Activated CD8-positive, alpha-beta T cell treated with anti-CD3 and anti-CD28 coated beads for 36 hours (primary cell): Measurements from ENCODE around the gene OR10V1. TPM values are rescaled to one million over a fixed set of nuclear protein-coding genes. Genes with fewer than 3 reads are reported as not detected.
A peak's percentile ranks its signal among the peaks of the same experiment; 100 is the strongest.

ENCODE experiments used
- ATAC-seq: fragments of 200-7000 bp; cut with Tn5 transposase; one replicate; pipeline ENCODE4 v1.10.0; 2021; ENCODE audit warnings: mild to moderate bottlenecking, moderate library complexity
- CTCF ChIA-PET: fragments of 350-600 bp; sonication (Branson Sonifier 250); formaldehyde crosslinking; loops from one replicate; lab custom pipeline; 2021; ENCODE audit warnings: antibody characterized with exemption; lab: Charles Lee
- POLR2A ChIA-PET: fragments of 350-600 bp; sonication (Branson Sonifier 250); formaldehyde crosslinking; loops from one replicate; lab custom pipeline; 2021; ENCODE audit warnings: antibody characterized with exemption; lab: Charles Lee
- DNase-seq: peaks from one replicate; pipeline ENCODE4 v3.0.0-alpha.2; 2020
- H3K27ac Mint-ChIP-seq: one replicate; pipeline ENCODE4 v1.8.0; 2021; ENCODE audit warnings: mild to moderate bottlenecking, mixed read lengths
- H3K27me3 Mint-ChIP-seq: one replicate; pipeline ENCODE4 v1.8.0; 2021; ENCODE audit warnings: mixed read lengths
- H3K36me3 Mint-ChIP-seq: one replicate; pipeline ENCODE4 v1.8.0; 2021; ENCODE audit warnings: low read depth, mixed read lengths
- H3K4me1 Mint-ChIP-seq: one replicate; pipeline ENCODE4 v1.8.0; 2021; ENCODE audit warnings: low read depth, mixed read lengths
- H3K4me3 Mint-ChIP-seq: one replicate; pipeline ENCODE4 v1.8.0; 2021; ENCODE audit warnings: mild to moderate bottlenecking, moderate library complexity, mixed read lengths
- H3K9me3 Mint-ChIP-seq: one replicate; pipeline ENCODE4 v1.8.0; 2021; ENCODE audit warnings: mixed read lengths
- CTCF ChIP-seq: fragments of 200-600 bp; IDR thresholded peaks from one replicate; pipeline ENCODE4 v1.8.0; 2022; ENCODE audit warnings: antibody characterized with exemption, mild to moderate bottlenecking
- intact Hi-C: fragments of 100-400 bp; cut with micrococcal nuclease; formaldehyde crosslinking; loops from one replicate; pipeline ENCODE4 v1.10.0; 2022
- total RNA-seq, 2 experiments: library from RNA; stranded (reverse); gene quantifications; one replicate each; pipeline ENCODE4 v1.2.3, GENCODE V29; 2021

The OR10V1 gene
- total RNA-seq, 2 experiments from 2014 or later = not detected

GRCh38 chr11:59729834-59730233, 16.2 kb upstream of the OR10V1 start:
- Mint-ChIP-seq H3K9me3 (no peaks in the 10 kb centered on the region), H3K27me3 (no peaks in the 10 kb centered on the region), H3K4me1 (peaks cover 6% of the 10 kb centered on the region), H3K36me3 (no peaks in the 10 kb centered on the region), H3K27ac (no peak overlapping the region), H3K4me3 (no peak overlapping the region)
- ATAC-seq (no peak), DNase-seq (no peak)
- CTCF ChIA-PET = interaction anchor here (0.7 to 1.0 kb wide), 2 partner anchors 22 to 26 kb away, joined by 3 read pairs; no protein-coding TSS in a partner anchor
- TF ChIP-seq CTCF = no peak
- intact Hi-C loops = no loop called here
- POLR2A ChIA-PET = no interaction called here

GRCh38 chr11:59728913-59729312, 15.3 kb upstream of the OR10V1 start:
- no peaks in the 10 kb centered on the region for H3K9me3 Mint-ChIP-seq
- no peak for TF ChIP-seq CTCF
- intact Hi-C loops = no loop called here
- H3K27me3 Mint-ChIP-seq = peaks cover under 1% of the 10 kb centered on the region
- ATAC-seq = peak; percentile 93
- H3K4me1 Mint-ChIP-seq = peaks cover 6% of the 10 kb centered on the region
- peak overlapping the region; percentile 22 for H3K27ac Mint-ChIP-seq
- DNase-seq = peak; percentile 51
- H3K36me3 Mint-ChIP-seq = no peaks in the 10 kb centered on the region
- no peak overlapping the region for H3K4me3 Mint-ChIP-seq
- ChIA-PET POLR2A (no interaction called here), CTCF (interaction anchor here (1.0 kb wide), 1 partner anchor 27 kb away, joined by 3 read pairs; no protein-coding TSS in a partner anchor)

- intact Hi-C loops = no loop called here
- no peak overlapping the region for H3K27ac Mint-ChIP-seq
- no peaks in the 10 kb centered on the region for H3K9me3 Mint-ChIP-seq
- H3K36me3 Mint-ChIP-seq = no peaks in the 10 kb centered on the region
- H3K27me3 Mint-ChIP-seq = peaks cover 4% of the 10 kb centered on the region
- H3K4me3 Mint-ChIP-seq = no peak overlapping the region
- ATAC-seq (no peak), DNase-seq (no peak)
- POLR2A ChIA-PET = no interaction called here
- CTCF ChIA-PET = no interaction called here
- no peak for TF ChIP-seq CTCF
- H3K4me1 Mint-ChIP-seq = peaks cover 6% of the 10 kb centered on the region
Observed at GRCh38 chr11:59728154-59728553, 14.5 kb upstream of the OR10V1 start.

GRCh38 chr11:59727426-59727825, 13.8 kb upstream of the OR10V1 start:
- ChIA-PET CTCF (no interaction called here), POLR2A (no interaction called here)
- H3K27me3 Mint-ChIP-seq = peaks cover 4% of the 10 kb centered on the region
- H3K27ac Mint-ChIP-seq = no peak overlapping the region
- no peak for TF ChIP-seq CTCF
- H3K36me3 Mint-ChIP-seq = no peaks in the 10 kb centered on the region
- no peak overlapping the region for H3K4me3 Mint-ChIP-seq
- peaks cover 6% of the 10 kb centered on the region for H3K4me1 Mint-ChIP-seq
- ATAC-seq (no peak), DNase-seq (no peak)
- intact Hi-C loops = no loop called here
- H3K9me3 Mint-ChIP-seq = no peaks in the 10 kb centered on the region

- Mint-ChIP-seq H3K4me3 (no peak overlapping the region), H3K9me3 (no peaks in the 10 kb centered on the region), H3K27ac (no peak overlapping the region), H3K27me3 (peaks cover 17% of the 10 kb centered on the region), H3K4me1 (peaks cover 5% of the 10 kb centered on the region), H3K36me3 (no peaks in the 10 kb centered on the region)
- DNase-seq = no peak
- intact Hi-C loops = no loop called here
- ChIA-PET POLR2A (no interaction called here), CTCF (no interaction called here)
- ATAC-seq = no peak
- no peak for TF ChIP-seq CTCF
Observed at GRCh38 chr11:59724066-59724465, 10.4 kb upstream of the OR10V1 start.
